ENCODE results near the gene HMGCS2.

- TF ChIP-seq CTCF (IDR thresholded peaks at IDR 0.05; ENCODE audit: low read depth, low read length) (no peak), POLR2A (IDR thresholded peaks at IDR 0.05; ENCODE audit: extremely low read depth, insufficient read length) (no peak), MYC (IDR thresholded peaks at IDR 0.05; ENCODE audit: low read depth, low read length) (no peak), MAX (IDR thresholded peaks at IDR 0.05; ENCODE audit: low read depth, low read length) (no peak)
Observed at GRCh38 chr1:119745034-119745433, 23.7 kb downstream of the HMGCS2 start.

Data from NB4 (cell line).